T47D (cell line): ENCODE results near the gene YPEL1.
A peak's percentile ranks its signal among the peaks of the same experiment; 100 is the strongest.
"Not testable (repeated sequence)": the region's sequence is repeated elsewhere in the genome, so short reads cannot be mapped to it uniquely, and the experiment has no call there.

ENCODE experiments used
- DNase-seq, 2 experiments: peaks; one replicate each; pipeline versions ENCODE4 v3.0.0 to v3.0.0-alpha.2; 2011 to 2012; ENCODE audit warnings: low read depth in 1 of 2, low spot score in 1 of 2
- JUND ChIP-seq: IDR thresholded peaks from 2 replicates; pipeline ENCODE4 v1.6.1; 2012; ENCODE audit warnings: low read depth
- in situ Hi-C: cut with HindIII; loops from 2 replicates; pipeline ENCODE4 v1.10.0; 2016; ENCODE audit warnings: low sequenced_read_pairs, low pct_unique_long_range_greater_than_20kb

The YPEL1 gene

GRCh38 chr22:21739828-21740377 is 4.3 kb upstream of the YPEL1 start:
- TF ChIP-seq JUND: no peak
- in situ Hi-C loops: no loop called here
- DNase-seq: no peak

GRCh38 chr22:21738966-21739365 is 3.4 kb upstream of the YPEL1 start:
- in situ Hi-C loops: no loop called here
- no peak for DNase-seq
- TF ChIP-seq JUND: no peak

- no peak for TF ChIP-seq JUND
- no peak for DNase-seq
- in situ Hi-C loops: no loop called here
These were observed 2.5 kb upstream of the YPEL1 start for GRCh38 chr22:21738081-21738480.

- in situ Hi-C loops: no loop called here
- no peak for TF ChIP-seq JUND
- no peak for DNase-seq
These were observed 1.4 kb upstream of the YPEL1 start for GRCh38 chr22:21736948-21737347.

GRCh38 chr22:21736084-21736642 is 569 bp upstream of the YPEL1 start:
- no peak for TF ChIP-seq JUND
- DNase-seq: no peak
- in situ Hi-C loops: no loop called here

GRCh38 chr22:21734540-21735199 is 924 bp downstream of the YPEL1 start:
- no peak for DNase-seq
- no peak for TF ChIP-seq JUND
- in situ Hi-C loops: no loop called here

GRCh38 chr22:21731503-21731902 is 4.1 kb downstream of the YPEL1 start:
- TF ChIP-seq JUND: no peak
- no peak for DNase-seq
- in situ Hi-C loops: no loop called here

GRCh38 chr22:21730535-21731308 is 4.9 kb downstream of the YPEL1 start:
- no peak for TF ChIP-seq JUND
- DNase-seq: no peak
- in situ Hi-C loops: no loop called here

GRCh38 chr22:21729184-21729583 is 6.4 kb downstream of the YPEL1 start:
- DNase-seq, in situ Hi-C loops: not testable (repeated sequence)

GRCh38 chr22:21728270-21728669 is 7.3 kb downstream of the YPEL1 start:
- in situ Hi-C loops: no loop called here
- TF ChIP-seq JUND: no peak
- DNase-seq: no peak

GRCh38 chr22:21727768-21728167 is 7.8 kb downstream of the YPEL1 start:
- DNase-seq: no peak
- in situ Hi-C loops: no loop called here
- TF ChIP-seq JUND: no peak

- in situ Hi-C loops: no loop called here
- DNase-seq: no peak
- no peak for TF ChIP-seq JUND
These were observed 8.4 kb downstream of the YPEL1 start for GRCh38 chr22:21727159-21727558.

GRCh38 chr22:21726650-21727049 is 8.9 kb downstream of the YPEL1 start:
- in situ Hi-C loops: no loop called here
- peak in 1 of 2 experiments; percentile 65 for DNase-seq
- no peak for TF ChIP-seq JUND
